Naive thymus-derived CD4-positive, alpha-beta T cell (primary cell): Measurements from ENCODE around the gene PHF2. TPM values are rescaled to one million over a fixed set of nuclear protein-coding genes. Genes with fewer than 3 reads are reported as not detected.

Experiments used
- ATAC-seq: fragments of 150-1000 bp; cut with Tn5 transposase; 2 replicates; pipeline ENCODE4 v1.10.0; 2021; ENCODE audit warnings: mild to moderate bottlenecking, moderate library complexity
- CTCF ChIA-PET: fragments of 350-600 bp; sonication (Branson Sonifier 250); formaldehyde crosslinking; loops from one replicate; lab custom pipeline; 2021; ENCODE audit warnings: antibody characterized with exemption; lab: Charles Lee
- POLR2A ChIA-PET: fragments of 350-600 bp; sonication (Branson Sonifier 250); formaldehyde crosslinking; loops from one replicate; lab custom pipeline; 2021; ENCODE audit warnings: antibody characterized with exemption, inconsistent platforms; lab: Charles Lee
- DNase-seq, 9 donors: peaks; one replicate each; pipeline versions ENCODE4 v3.0.0 to v3.0.0-alpha.2; 2020 to 2022; ENCODE audit warnings: mixed read lengths in 1 of 9
- H3K27ac ChIP-seq: one replicate; pipeline ENCODE4 v1.7.0; 2013; ENCODE audit warnings: mild to moderate bottlenecking, low read depth, low read length, moderate library complexity
- H3K27me3 ChIP-seq, 2 donors: one replicate each; pipeline ENCODE4 v1.7.0; 2013; ENCODE audit warnings: low read length in 2 of 2, mild to moderate bottlenecking in 2 of 2, moderate library complexity in 2 of 2; ENCODE audit not compliant: control insufficient read depth in 2 of 2, insufficient read depth in 2 of 2
- H3K36me3 ChIP-seq, 3 experiments: 1 replicate in 2 of 3; 2 replicates in 1 of 3; pipeline ENCODE4 v1.7.0; 2013; ENCODE audit warnings: low read length in 3 of 3, mild to moderate bottlenecking in 3 of 3, moderate library complexity in 1 of 3; ENCODE audit not compliant: insufficient read depth in 3 of 3, control insufficient read depth in 2 of 3
- H3K4me1 ChIP-seq, 2 donors: one replicate each; pipeline ENCODE4 v1.7.0; 2013; ENCODE audit warnings: low read length in 2 of 2, mild to moderate bottlenecking in 2 of 2, moderate library complexity in 1 of 2; ENCODE audit not compliant: control insufficient read depth in 2 of 2, insufficient read depth in 2 of 2
- H3K4me3 ChIP-seq: 2 replicates; pipeline ENCODE4 v1.7.0; 2013; ENCODE audit warnings: mild to moderate bottlenecking, low read length
- H3K9me3 ChIP-seq, 3 experiments: 1 replicate in 2 of 3; 2 replicates in 1 of 3; pipeline ENCODE4 v1.7.0; 2013; ENCODE audit warnings: low read length in 3 of 3; ENCODE audit not compliant: control insufficient read depth in 2 of 3
- H3K27ac Mint-ChIP-seq, 9 donors: one replicate each; pipeline ENCODE4 v1.8.0; 2020 to 2022; ENCODE audit warnings: mixed read lengths in 9 of 9, mild to moderate bottlenecking in 8 of 9, moderate library complexity in 5 of 9, inconsistent platforms in 2 of 9
- H3K27me3 Mint-ChIP-seq, 5 donors: one replicate each; pipeline ENCODE4 v1.8.0; 2021 to 2022; ENCODE audit warnings: mixed read lengths in 5 of 5, mild to moderate bottlenecking in 1 of 5
- H3K36me3 Mint-ChIP-seq, 5 donors: one replicate each; pipeline ENCODE4 v1.8.0; 2020 to 2022; ENCODE audit warnings: mixed read lengths in 5 of 5, mild to moderate bottlenecking in 3 of 5, inconsistent platforms in 1 of 5
- H3K4me1 Mint-ChIP-seq, 7 donors: one replicate each; pipeline ENCODE4 v1.8.0; 2020 to 2022; ENCODE audit warnings: mixed read lengths in 7 of 7, mild to moderate bottlenecking in 3 of 7, inconsistent platforms in 1 of 7
- H3K4me3 Mint-ChIP-seq, 10 donors: one replicate each; pipeline ENCODE4 v1.8.0; 2020 to 2022; ENCODE audit warnings: mild to moderate bottlenecking in 10 of 10, mixed read lengths in 10 of 10, moderate library complexity in 6 of 10, inconsistent platforms in 2 of 10
- H3K9me3 Mint-ChIP-seq, 11 donors: one replicate each; pipeline ENCODE4 v1.8.0; 2020 to 2022; ENCODE audit warnings: mixed read lengths in 11 of 11, mild to moderate bottlenecking in 4 of 11, inconsistent platforms in 1 of 11, moderate library complexity in 1 of 11
- intact Hi-C, 2 donors: fragments of 100-400 bp; cut with micrococcal nuclease; formaldehyde crosslinking; loops; one replicate each; pipeline ENCODE4 v1.15.1; 2023
- polyA plus RNA-seq, 2 donors: library from polyadenylated mRNA; unstranded; fragments of 300-500 nt; fragmentation: Illumina TruSeq; gene quantifications; one replicate each; pipeline ENCODE4 v1.2.3, GENCODE V29; 2021
- total RNA-seq, 6 experiments: library from RNA in 5 of 6; stranded (reverse) in 5 of 6; gene quantifications; 1 replicate in 5 of 6; 2 replicates in 1 of 6; pipeline ENCODE4 v1.2.3 and lab custom pipeline; 2021 to 2026

The PHF2 gene
- total and polyA plus RNA-seq, 7 experiments from 2014 or later = 1.0 to 39.3 (median 28.6) TPM

- ChIA-PET CTCF (no interaction called here), POLR2A (no interaction called here)
- H3K4me1 Mint-ChIP-seq = peaks cover 0 to 7% (median 0%) of the 10 kb centered on the region in 7 donors
- Histone ChIP-seq H3K4me3 (no peak overlapping the region), H3K9me3 (no peaks in the 10 kb centered on the region), H3K27me3 (no peaks in the 10 kb centered on the region), H3K27ac (no peak overlapping the region), H3K36me3 (peaks cover 0 to 59% (median 4%) of the 10 kb centered on the region in 3 experiments), H3K4me1 (no peaks in the 10 kb centered on the region)
- no peak for ATAC-seq
- peaks cover 2 to 45% (median 10%) of the 10 kb centered on the region in 5 donors for H3K36me3 Mint-ChIP-seq
- H3K4me3 Mint-ChIP-seq = no peak overlapping the region
- no peak overlapping the region for H3K27ac Mint-ChIP-seq
- DNase-seq = no peak
- no peaks in the 10 kb centered on the region for H3K27me3 Mint-ChIP-seq
- intact Hi-C loops = no loop called here
- H3K9me3 Mint-ChIP-seq = no peaks in the 10 kb centered on the region
These were observed 36.1 kb upstream of the PHF2 start for GRCh38 chr9:93540305-93540704.

DNA sequence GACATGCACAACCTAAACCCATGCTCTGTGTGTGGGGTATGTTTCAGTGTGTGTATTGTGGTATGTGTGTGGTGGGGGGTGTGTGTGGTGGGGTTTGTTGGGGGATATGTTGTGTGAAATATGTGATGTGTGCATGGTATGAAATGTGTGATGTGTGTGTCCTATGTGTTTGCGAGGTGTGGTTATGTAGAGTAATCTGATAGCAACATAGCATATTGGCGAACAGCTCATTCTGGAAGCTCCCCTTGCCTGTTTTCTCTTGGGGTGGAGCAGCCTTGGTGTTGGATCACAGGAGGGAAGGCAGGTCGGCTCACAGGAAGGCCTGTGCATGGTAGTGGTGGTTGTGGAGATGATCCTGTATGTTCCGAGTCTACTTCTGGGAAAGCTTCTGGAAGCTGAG is 35.4 kb upstream of the PHF2 start:
- Histone ChIP-seq H3K27me3 (no peaks in the 10 kb centered on the region), H3K4me3 (no peak overlapping the region), H3K36me3 (peaks cover 0 to 56% (median 4%) of the 10 kb centered on the region in 3 experiments), H3K4me1 (no peaks in the 10 kb centered on the region), H3K27ac (no peak overlapping the region), H3K9me3 (no peaks in the 10 kb centered on the region)
- H3K4me1 Mint-ChIP-seq = peaks cover 0 to 3% (median 0%) of the 10 kb centered on the region in 7 donors
- ATAC-seq (no peak), DNase-seq (no peak)
- peaks cover 0 to 40% (median 10%) of the 10 kb centered on the region in 5 donors for H3K36me3 Mint-ChIP-seq
- H3K27me3 Mint-ChIP-seq = no peaks in the 10 kb centered on the region
- intact Hi-C loops = no loop called here
- CTCF ChIA-PET = no interaction called here
- POLR2A ChIA-PET = no interaction called here
- no peak overlapping the region for H3K4me3 Mint-ChIP-seq
- H3K27ac Mint-ChIP-seq = peak overlapping the region in 3 of 9 donors; percentile 6 to 56 (median 22)
- no peaks in the 10 kb centered on the region for H3K9me3 Mint-ChIP-seq

- no peak overlapping the region for H3K27ac ChIP-seq
- Mint-ChIP-seq H3K4me3 (no peak overlapping the region), H3K27ac (peak overlapping the region in 1 of 9 donors; percentile 32), H3K27me3 (no peaks in the 10 kb centered on the region), H3K4me1 (peaks cover 0 to 7% (median 0%) of the 10 kb centered on the region in 7 donors), H3K36me3 (peaks cover 0 to 47% (median 14%) of the 10 kb centered on the region in 5 donors), H3K9me3 (no peaks in the 10 kb centered on the region)
- POLR2A ChIA-PET = no interaction called here
- no peak overlapping the region for H3K4me3 ChIP-seq
- intact Hi-C loops = no loop called here
- H3K9me3 ChIP-seq = no peaks in the 10 kb centered on the region
- no peaks in the 10 kb centered on the region for H3K4me1 ChIP-seq
- H3K27me3 ChIP-seq = no peaks in the 10 kb centered on the region
- DNase-seq = no peak
- H3K36me3 ChIP-seq = peaks cover 0 to 55% (median 4%) of the 10 kb centered on the region in 3 experiments
- no peak for ATAC-seq
- CTCF ChIA-PET = no interaction called here
These were observed 34.6 kb upstream of the PHF2 start for GRCh38 chr9:93541581-93542349.

- DNase-seq = no peak
- Histone ChIP-seq H3K4me1 (no peaks in the 10 kb centered on the region), H3K36me3 (peaks cover 0 to 62% (median 4%) of the 10 kb centered on the region in 3 experiments), H3K27me3 (no peaks in the 10 kb centered on the region), H3K27ac (no peak overlapping the region), H3K9me3 (no peaks in the 10 kb centered on the region), H3K4me3 (no peak overlapping the region)
- no peak overlapping the region for H3K27ac Mint-ChIP-seq
- H3K4me1 Mint-ChIP-seq = peaks cover 0 to 9% (median 0%) of the 10 kb centered on the region in 7 donors
- no peaks in the 10 kb centered on the region for H3K27me3 Mint-ChIP-seq
- peaks cover 0 to 46% (median 21%) of the 10 kb centered on the region in 5 donors for H3K36me3 Mint-ChIP-seq
- ATAC-seq = no peak
- H3K9me3 Mint-ChIP-seq = no peaks in the 10 kb centered on the region
- intact Hi-C loops = no loop called here
- ChIA-PET CTCF (no interaction called here), POLR2A (no interaction called here)
- no peak overlapping the region for H3K4me3 Mint-ChIP-seq
These were observed 33.3 kb upstream of the PHF2 start for GRCh38 chr9:93543117-93543516.

DNA sequence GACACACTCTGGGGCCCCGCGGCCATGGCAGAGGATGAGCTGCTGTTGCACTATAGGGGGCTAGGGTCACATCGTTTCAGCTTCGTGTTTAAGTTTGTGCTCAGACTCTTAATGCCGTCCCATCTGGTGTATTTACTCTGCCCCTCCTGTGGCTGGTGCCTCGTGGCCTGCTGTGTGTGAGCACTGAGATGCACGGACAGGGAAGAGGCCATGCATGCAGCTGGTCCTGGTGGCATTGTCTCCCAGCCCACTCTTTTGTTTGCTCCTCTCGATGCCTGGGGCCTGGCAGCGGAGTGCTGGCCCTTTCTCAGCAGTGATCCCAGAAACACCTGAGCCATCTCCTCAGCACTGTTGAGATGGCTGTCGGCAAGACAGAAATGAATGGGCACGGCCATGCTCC is 30.0 kb upstream of the PHF2 start:
- H3K27ac Mint-ChIP-seq = peak overlapping the region in 1 of 9 donors; percentile 67

GRCh38 chr9:93549611-93550010 is 26.8 kb upstream of the PHF2 start:
- ATAC-seq (no peak), DNase-seq (no peak)
- peak overlapping the region in 4 of 9 donors; percentile 4 to 51 (median 28) for H3K27ac Mint-ChIP-seq
- H3K4me3 Mint-ChIP-seq = no peak overlapping the region
- no peaks in the 10 kb centered on the region for H3K27me3 ChIP-seq
- ChIA-PET POLR2A (no interaction called here), CTCF (no interaction called here)
- H3K36me3 ChIP-seq = peaks cover 5 to 62% (median 10%) of the 10 kb centered on the region in 3 experiments
- H3K36me3 Mint-ChIP-seq = peaks cover 9 to 40% (median 24%) of the 10 kb centered on the region in 5 donors
- H3K9me3 Mint-ChIP-seq = no peaks in the 10 kb centered on the region
- intact Hi-C loops = no loop called here
- H3K4me1 ChIP-seq = no peaks in the 10 kb centered on the region
- no peak overlapping the region for H3K27ac ChIP-seq
- no peak overlapping the region for H3K4me3 ChIP-seq
- no peaks in the 10 kb centered on the region for H3K9me3 ChIP-seq
- no peaks in the 10 kb centered on the region for H3K27me3 Mint-ChIP-seq
- peaks cover 0 to 13% (median 0%) of the 10 kb centered on the region in 7 donors for H3K4me1 Mint-ChIP-seq

More for the DNA sequence above, 30.0 kb upstream of the PHF2 start:
- CTCF ChIA-PET = interaction anchor here (1.0 kb wide), 1 partner anchor 15 kb away, joined by 3 read pairs; no protein-coding TSS in a partner anchor
- Mint-ChIP-seq H3K4me1 (peaks cover 0 to 13% (median 0%) of the 10 kb centered on the region in 7 donors), H3K4me3 (no peak overlapping the region), H3K36me3 (peaks cover 2 to 46% (median 21%) of the 10 kb centered on the region in 5 donors), H3K9me3 (no peaks in the 10 kb centered on the region), H3K27me3 (no peaks in the 10 kb centered on the region)
- no peaks in the 10 kb centered on the region for H3K9me3 ChIP-seq
- no peak overlapping the region for H3K27ac ChIP-seq
- H3K27me3 ChIP-seq = no peaks in the 10 kb centered on the region
- H3K4me3 ChIP-seq = no peak overlapping the region
- no peak for DNase-seq
- no peak for ATAC-seq
- no peaks in the 10 kb centered on the region for H3K4me1 ChIP-seq
- intact Hi-C loops = no loop called here
- POLR2A ChIA-PET = no interaction called here
- peaks cover 0 to 57% (median 0%) of the 10 kb centered on the region in 3 experiments for H3K36me3 ChIP-seq
